Smooth muscle cell (in vitro differentiated cells): ENCODE measurements around the gene TBC1D32. TPM values are rescaled to one million over a fixed set of nuclear protein-coding genes. Genes with fewer than 3 reads are reported as not detected.

Experiments used
- DNase-seq: peaks from one replicate; lab custom pipeline; 2025; ENCODE audit not compliant: unreplicated experiment; lab: John Stamatoyannopoulos, UW
- H2AFZ ChIP-seq: fragments of 200-600 bp; sonication (generic); 2 replicates; pipeline ENCODE4 v1.6.0; 2016; ENCODE audit warnings: antibody characterized with exemption, low read depth, mild to moderate bottlenecking
- H3F3A ChIP-seq: fragments of 200-600 bp; sonication (generic); 2 replicates; pipeline ENCODE4 v1.6.0; 2017; ENCODE audit warnings: antibody characterized with exemption, low read depth
- H3K27ac ChIP-seq: fragments of 200-600 bp; sonication (generic); 2 replicates; pipeline ENCODE4 v1.5.1; 2016; ENCODE audit warnings: low read depth, mild to moderate bottlenecking
- H3K27me3 ChIP-seq: fragments of 200-600 bp; sonication (generic); 2 replicates; pipeline ENCODE4 v1.6.1; 2016; ENCODE audit warnings: low read depth, mild to moderate bottlenecking
- H3K36me3 ChIP-seq: fragments of 200-600 bp; sonication (generic); 2 replicates; pipeline ENCODE4 v1.5.1; 2016; ENCODE audit warnings: low read depth
- H3K4me1 ChIP-seq: fragments of 200-600 bp; sonication (generic); 2 replicates; pipeline ENCODE4 v1.5.1; 2016; ENCODE audit warnings: low read depth
- H3K4me2 ChIP-seq: fragments of 200-600 bp; sonication (generic); 2 replicates; pipeline ENCODE4 v1.6.0; 2016; ENCODE audit warnings: mild to moderate bottlenecking
- H3K4me3 ChIP-seq: fragments of 200-600 bp; sonication (generic); 2 replicates; pipeline ENCODE4 v1.5.1; 2016; ENCODE audit warnings: mild to moderate bottlenecking
- H3K79me2 ChIP-seq: fragments of 200-600 bp; sonication (generic); 2 replicates; pipeline ENCODE4 v1.6.0; 2016; ENCODE audit warnings: low read depth, mild to moderate bottlenecking
- H3K9ac ChIP-seq: fragments of 200-600 bp; sonication (generic); 2 replicates; pipeline ENCODE4 v1.6.0; 2016; ENCODE audit warnings: low read depth
- H3K9me3 ChIP-seq: fragments of 200-600 bp; sonication (generic); replicated peaks from 2 replicates; pipeline ENCODE4 v1.5.1; 2016; ENCODE audit warnings: low read depth
- H4K20me1 ChIP-seq: fragments of 200-600 bp; sonication (generic); 2 replicates; pipeline ENCODE4 v1.6.0; 2016; ENCODE audit warnings: low read depth
- WGBS: methylation state at CpG from one replicate; pipeline ENCODE4 v1.1.7; 2016; ENCODE audit warnings: low lambda C conversion rate; 5-methylcytosine and 5-hydroxymethylcytosine counted together
- polyA plus RNA-seq: library from polyadenylated mRNA; unstranded; fragments of >200 nt; fragmentation: Nextera tagmentation; extraction: Ambion mirVana; gene quantifications from 2 replicates; pipeline ENCODE4 v1.2.1, GENCODE V29; 2016
- total RNA-seq: library from RNA; depleted of rRNA; stranded (reverse); fragments of >200 nt; gene quantifications from 2 replicates; pipeline ENCODE4 v1.2.3, GENCODE V29; 2014
- TF ChIP-seq, protein P1 (sequence below): fragments of 200-600 bp; sonication (generic); IDR thresholded peaks from 2 replicates; pipeline ENCODE4 v1.5.1; 2017; ENCODE audit warnings: borderline replicate concordance, mild to moderate bottlenecking, antibody characterized with exemption; ENCODE audit not compliant: insufficient read depth, poor library complexity, severe bottlenecking

TBC1D32 gene
- total and polyA plus RNA-seq, 2 experiments from 2014 or later, result 4.2 to 14.5 TPM

DNA sequence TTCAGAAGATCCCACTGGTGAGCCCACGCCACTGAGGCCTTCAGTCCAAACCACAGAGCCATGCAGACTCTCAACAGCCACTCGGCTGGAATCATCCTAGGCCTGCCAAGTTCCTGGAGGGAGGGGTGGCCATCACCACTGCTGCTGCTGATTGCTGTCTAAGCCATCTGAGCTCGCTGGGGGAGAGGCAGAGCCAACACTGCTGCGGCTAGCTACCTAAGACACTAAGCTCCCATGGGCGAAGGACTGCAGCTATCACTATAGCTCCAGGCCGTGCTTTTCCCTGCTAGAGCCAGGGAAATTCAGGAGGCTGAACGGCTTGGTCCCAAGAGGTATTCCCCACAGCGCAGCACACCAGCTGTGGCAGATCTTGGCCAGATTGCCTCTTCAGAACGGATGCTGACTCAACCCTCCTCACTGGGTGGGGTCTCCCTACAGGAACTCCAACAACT is 73.6 kb downstream of the TBC1D32 start:
- Histone ChIP-seq H3K4me2 (no peak overlapping the region), H3K4me3 (no peak overlapping the region), H3K4me1 (no peaks in the 10 kb centered on the region), H4K20me1 (no peaks in the 10 kb centered on the region), H3K79me2 (no peaks in the 10 kb centered on the region), H3F3A (no peaks in the 10 kb centered on the region), H2AFZ (no peak overlapping the region), H3K9me3 (peaks cover 12% of the 10 kb centered on the region), H3K27ac (no peak overlapping the region), H3K36me3 (peaks cover 14% of the 10 kb centered on the region), H3K9ac (no peak overlapping the region), H3K27me3 (no peaks in the 10 kb centered on the region)
- 77% methylated on average over 9 of the region's 9 CpGs for WGBS
- TF ChIP-seq, protein P1, sequence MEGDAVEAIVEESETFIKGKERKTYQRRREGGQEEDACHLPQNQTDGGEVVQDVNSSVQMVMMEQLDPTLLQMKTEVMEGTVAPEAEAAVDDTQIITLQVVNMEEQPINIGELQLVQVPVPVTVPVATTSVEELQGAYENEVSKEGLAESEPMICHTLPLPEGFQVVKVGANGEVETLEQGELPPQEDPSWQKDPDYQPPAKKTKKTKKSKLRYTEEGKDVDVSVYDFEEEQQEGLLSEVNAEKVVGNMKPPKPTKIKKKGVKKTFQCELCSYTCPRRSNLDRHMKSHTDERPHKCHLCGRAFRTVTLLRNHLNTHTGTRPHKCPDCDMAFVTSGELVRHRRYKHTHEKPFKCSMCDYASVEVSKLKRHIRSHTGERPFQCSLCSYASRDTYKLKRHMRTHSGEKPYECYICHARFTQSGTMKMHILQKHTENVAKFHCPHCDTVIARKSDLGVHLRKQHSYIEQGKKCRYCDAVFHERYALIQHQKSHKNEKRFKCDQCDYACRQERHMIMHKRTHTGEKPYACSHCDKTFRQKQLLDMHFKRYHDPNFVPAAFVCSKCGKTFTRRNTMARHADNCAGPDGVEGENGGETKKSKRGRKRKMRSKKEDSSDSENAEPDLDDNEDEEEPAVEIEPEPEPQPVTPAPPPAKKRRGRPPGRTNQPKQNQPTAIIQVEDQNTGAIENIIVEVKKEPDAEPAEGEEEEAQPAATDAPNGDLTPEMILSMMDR, result no peak
- no peak for DNase-seq

DNA sequence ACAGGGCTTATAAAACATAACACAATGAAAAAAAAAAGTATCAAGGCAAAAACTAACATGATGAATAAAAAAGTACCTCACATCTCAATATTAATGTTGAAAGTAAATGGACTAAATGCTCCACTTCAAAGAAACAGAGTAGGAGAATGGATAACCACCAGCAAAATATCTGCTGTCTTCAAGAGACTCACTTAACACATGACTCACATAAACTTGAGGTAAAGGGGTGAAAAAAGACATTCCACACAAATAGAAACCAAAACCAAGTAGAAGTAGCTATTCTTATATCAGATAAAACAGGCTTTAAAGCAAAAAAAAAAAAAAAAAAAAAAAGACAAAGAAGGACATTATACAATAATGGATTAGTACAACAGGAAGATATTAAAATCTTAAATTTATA is 86.9 kb downstream of the TBC1D32 start:
- no peaks in the 10 kb centered on the region for H3F3A ChIP-seq
- no peaks in the 10 kb centered on the region for H4K20me1 ChIP-seq
- no peaks in the 10 kb centered on the region for H3K4me1 ChIP-seq
- no peaks in the 10 kb centered on the region for H3K79me2 ChIP-seq
- no peaks in the 10 kb centered on the region for H3K27me3 ChIP-seq
- no peak for DNase-seq
- peaks cover 8% of the 10 kb centered on the region for H3K9me3 ChIP-seq
- H3K9ac ChIP-seq, result no peak overlapping the region
- H3K4me2 ChIP-seq, result no peak overlapping the region
- H3K4me3 ChIP-seq, result no peak overlapping the region
- TF ChIP-seq, protein P1, result no peak
- peaks cover 8% of the 10 kb centered on the region for H3K36me3 ChIP-seq
- no peak overlapping the region for H3K27ac ChIP-seq
- H2AFZ ChIP-seq, result no peak overlapping the region

DNA sequence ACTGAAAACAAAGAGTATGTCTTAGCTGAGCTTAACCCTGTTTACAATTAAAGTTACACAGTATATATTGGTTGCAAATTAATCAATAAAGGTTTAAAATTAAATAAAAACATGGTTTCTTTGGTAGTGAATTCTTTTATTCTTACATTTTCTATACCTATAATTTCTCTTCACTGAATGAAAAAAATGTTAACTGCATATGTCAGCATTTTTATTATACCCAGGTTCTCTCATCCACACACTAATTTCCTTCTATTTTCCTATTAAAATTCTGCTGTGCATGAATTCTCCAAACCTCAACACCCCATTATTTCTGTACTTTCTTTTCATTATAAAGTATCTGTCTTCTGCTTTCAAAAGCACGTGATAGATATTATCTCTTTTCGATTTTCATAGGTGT is 91.9 kb downstream of the TBC1D32 start:
- H4K20me1 ChIP-seq, result no peaks in the 10 kb centered on the region
- no peaks in the 10 kb centered on the region for H3K79me2 ChIP-seq
- H3K4me1 ChIP-seq, result no peaks in the 10 kb centered on the region
- H3K27me3 ChIP-seq, result no peaks in the 10 kb centered on the region
- H3K9ac ChIP-seq, result no peak overlapping the region
- no peak overlapping the region for H3K27ac ChIP-seq
- TF ChIP-seq, protein P1, result no peak
- peaks cover 3% of the 10 kb centered on the region for H3K9me3 ChIP-seq
- no peak overlapping the region for H3K4me3 ChIP-seq
- no peaks in the 10 kb centered on the region for H3F3A ChIP-seq
- H3K4me2 ChIP-seq, result no peak overlapping the region
- no peak for DNase-seq
- H3K36me3 ChIP-seq, result peaks cover 7% of the 10 kb centered on the region
- H2AFZ ChIP-seq, result no peak overlapping the region
- 90% methylated on average over 2 of the region's 2 CpGs for WGBS

DNA sequence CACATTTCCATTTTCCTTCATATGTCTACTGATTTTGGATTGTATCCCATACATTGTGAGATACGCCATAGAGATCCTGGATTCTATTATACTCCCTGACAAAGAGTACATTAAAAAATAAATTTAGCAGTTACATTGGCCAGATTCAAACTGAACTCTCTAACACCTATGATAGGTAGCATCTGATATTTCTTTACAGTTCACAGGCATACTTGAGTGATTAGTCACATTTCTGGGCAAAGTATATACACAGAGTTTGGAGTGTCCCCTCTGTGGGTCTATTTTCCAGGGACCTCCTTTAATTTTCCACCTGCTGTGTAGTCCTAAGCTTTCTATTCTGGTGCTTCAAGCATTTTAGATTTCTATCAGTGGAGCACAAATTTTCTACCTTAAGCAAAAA is 96.4 kb downstream of the TBC1D32 start:
- Histone ChIP-seq H3K4me1 (no peaks in the 10 kb centered on the region), H3K79me2 (no peaks in the 10 kb centered on the region), H2AFZ (no peak overlapping the region), H3K4me2 (no peak overlapping the region), H3K9me3 (no peaks in the 10 kb centered on the region), H3F3A (no peaks in the 10 kb centered on the region), H3K9ac (no peak overlapping the region), H3K27me3 (no peaks in the 10 kb centered on the region), H3K4me3 (no peak overlapping the region), H3K36me3 (no peaks in the 10 kb centered on the region), H4K20me1 (no peaks in the 10 kb centered on the region), H3K27ac (no peak overlapping the region)
- TF ChIP-seq, protein P1, result no peak
- DNase-seq, result no peak
- 100% methylated on average over 1 of the region's 1 CpG for WGBS
